K562 (cell line): Measurements from ENCODE around the gene SKOR1. TPM values are rescaled to one million over a fixed set of nuclear protein-coding genes. Genes with fewer than 3 reads are reported as not detected.

Experiments used
- CBX8 ChIP-seq: fragments of 200-600 bp; sonication (generic); IDR thresholded peaks from 2 replicates; pipeline ENCODE4 v1.6.1; 2012; ENCODE audit warnings: borderline replicate concordance, mixed run types, low read depth, mild to moderate bottlenecking, moderate library complexity, mixed read lengths, low read length, control low read depth, inconsistent platforms; ENCODE audit not compliant: poor library complexity, severe bottlenecking; ENCODE audit errors: extremely low read depth
- E4F1 ChIP-seq: fragments of 250-450 bp; sonication (Bioruptor Pico); IDR thresholded peaks from 2 replicates; pipeline ENCODE4 v1.5.0; 2021; ENCODE audit warnings: mild to moderate bottlenecking, borderline replicate concordance
- ELF1 ChIP-seq: fragments of 200-800 bp; sonication (Bioruptor generic); IDR thresholded peaks from 2 replicates; pipeline ENCODE4 v1.6.1; 2016; ENCODE audit warnings: missing genetic modification characterization, missing compliant biosample characterization
- GTF2A2 ChIP-seq: IDR thresholded peaks from 2 replicates; pipeline ENCODE4 v1.6.1; 2016; ENCODE audit warnings: mild to moderate bottlenecking, missing genetic modification characterization, missing compliant biosample characterization
- HLTF ChIP-seq: fragments of 450-650 bp; IDR thresholded peaks from 2 replicates; pipeline ENCODE4 v1.6.1; 2016
- KDM2B ChIP-seq: fragments of 250-450 bp; sonication (Bioruptor Pico); IDR thresholded peaks from 2 replicates; pipeline ENCODE4 v1.8.0; 2021; ENCODE audit warnings: mild to moderate bottlenecking, moderate library complexity
- MCM3 ChIP-seq: fragments of 450-650 bp; IDR thresholded peaks from 2 replicates; pipeline ENCODE4 v1.6.1; 2016
- SMARCC2 ChIP-seq: fragments of 450-650 bp; IDR thresholded peaks from 2 replicates; pipeline ENCODE4 v1.6.1; 2017; ENCODE audit warnings: antibody characterized with exemption, moderate library complexity, mild to moderate bottlenecking, low read depth
- THRB ChIP-seq: fragments of 450-650 bp; formaldehyde crosslinking; conservative IDR thresholded peaks from 2 replicates; pipeline ENCODE4 v1.4.0; 2022; ENCODE audit warnings: mild to moderate bottlenecking, missing genetic modification characterization
- ZBTB12 ChIP-seq: fragments of 250-450 bp; sonication (Bioruptor Pico); IDR thresholded peaks from 2 replicates; pipeline ENCODE4 v1.4.0; 2020
- ZC3H11A ChIP-seq: IDR thresholded peaks from 2 replicates; pipeline ENCODE4 v1.6.1; 2012; ENCODE audit warnings: low read depth, low read length, improper control_type of control experiment
- ZNF695 ChIP-seq: fragments of 450-650 bp; formaldehyde crosslinking; IDR thresholded peaks from 2 replicates; pipeline ENCODE4 v1.4.0; 2020; ENCODE audit warnings: mild to moderate bottlenecking, moderate library complexity
- polyA plus RNA-seq, 8 experiments: library from polyadenylated mRNA; depleted of rRNA in 4 of 8; stranded (reverse) in 5 of 8; unstranded in 3 of 8; fragments of >200 nt; fragmentation: Nextera tagmentation in 2 of 8; fragmentation: Illumina TruSeq in 1 of 8; extraction: Ambion mirVana in 2 of 8; extraction: Trizol in 1 of 8; gene quantifications; 2 replicates each; pipeline versions ENCODE4 v1.2.1 to v1.2.3, GENCODE V29; 2011 to 2014; ENCODE audit warnings: inconsistent platforms in 1 of 8, missing spikeins in 1 of 8
- total RNA-seq, 7 experiments: library from RNA; depleted of rRNA in 6 of 7; stranded (reverse); fragments of >200 nt in 6 of 7; fragmentation: Illumina TruSeq in 2 of 7; extraction: Trizol in 2 of 7; gene quantifications; 2 replicates each; pipeline versions ENCODE4 v1.2.1 to v1.2.3, GENCODE V29; 2011 to 2021; ENCODE audit warnings: low replicate concordance in 1 of 7
- TF ChIP-seq, protein P1 (sequence below): fragments of 450-650 bp; IDR thresholded peaks from 2 replicates; pipeline ENCODE4 v1.6.1; 2017; ENCODE audit warnings: mild to moderate bottlenecking, moderate library complexity
- TF ChIP-seq, protein P2 (sequence below), 2 experiments: fragments of 450-650 bp; IDR thresholded peaks; 2 replicates each; pipeline ENCODE4 v1.6.1; 2016

The SKOR1 gene
- total and polyA plus RNA-seq, 9 of the 15 experiments (the other 6 are each of a cell fraction or from before 2014, with no cell fraction given) = 0.04 to 0.41 (median 0.09) TPM; not detected in 3

GRCh38 chr15:67839929-67840748 lies 14.8 kb downstream of the SKOR1 start, which contains the start of gene RNU6-1 (continued):
- no peak for TF ChIP-seq THRB (CRISPR knock-in tag)
- no peak for TF ChIP-seq ZC3H11A
- TF ChIP-seq HLTF = no peak
- TF ChIP-seq, protein P1, sequence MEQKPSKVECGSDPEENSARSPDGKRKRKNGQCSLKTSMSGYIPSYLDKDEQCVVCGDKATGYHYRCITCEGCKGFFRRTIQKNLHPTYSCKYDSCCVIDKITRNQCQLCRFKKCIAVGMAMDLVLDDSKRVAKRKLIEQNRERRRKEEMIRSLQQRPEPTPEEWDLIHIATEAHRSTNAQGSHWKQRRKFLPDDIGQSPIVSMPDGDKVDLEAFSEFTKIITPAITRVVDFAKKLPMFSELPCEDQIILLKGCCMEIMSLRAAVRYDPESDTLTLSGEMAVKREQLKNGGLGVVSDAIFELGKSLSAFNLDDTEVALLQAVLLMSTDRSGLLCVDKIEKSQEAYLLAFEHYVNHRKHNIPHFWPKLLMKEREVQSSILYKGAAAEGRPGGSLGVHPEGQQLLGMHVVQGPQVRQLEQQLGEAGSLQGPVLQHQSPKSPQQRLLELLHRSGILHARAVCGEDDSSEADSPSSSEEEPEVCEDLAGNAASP = no peak
- peak; percentile 75 for TF ChIP-seq ELF1 (tag)
- TF ChIP-seq, protein P2, sequence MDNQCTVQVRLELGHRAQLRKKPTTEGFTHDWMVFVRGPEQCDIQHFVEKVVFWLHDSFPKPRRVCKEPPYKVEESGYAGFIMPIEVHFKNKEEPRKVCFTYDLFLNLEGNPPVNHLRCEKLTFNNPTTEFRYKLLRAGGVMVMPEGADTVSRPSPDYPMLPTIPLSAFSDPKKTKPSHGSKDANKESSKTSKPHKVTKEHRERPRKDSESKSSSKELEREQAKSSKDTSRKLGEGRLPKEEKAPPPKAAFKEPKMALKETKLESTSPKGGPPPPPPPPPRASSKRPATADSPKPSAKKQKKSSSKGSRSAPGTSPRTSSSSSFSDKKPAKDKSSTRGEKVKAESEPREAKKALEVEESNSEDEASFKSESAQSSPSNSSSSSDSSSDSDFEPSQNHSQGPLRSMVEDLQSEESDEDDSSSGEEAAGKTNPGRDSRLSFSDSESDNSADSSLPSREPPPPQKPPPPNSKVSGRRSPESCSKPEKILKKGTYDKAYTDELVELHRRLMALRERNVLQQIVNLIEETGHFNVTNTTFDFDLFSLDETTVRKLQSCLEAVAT (IDR thresholded peaks at IDR 0.05) = peak in 1 of 2 experiments; percentile 45; a peak in 2 of 4 replicates
- TF ChIP-seq CBX8 = no peak
- peak; percentile 60; the same call in 1 of the 2 replicates for TF ChIP-seq KDM2B (CRISPR knock-in tag)
- no peak for TF ChIP-seq MCM3
- TF ChIP-seq SMARCC2 = no peak
- peak; percentile 46; the same call in 1 of the 2 replicates for TF ChIP-seq E4F1 (CRISPR knock-in tag)
- TF ChIP-seq ZBTB12 = no peak
- TF ChIP-seq ZNF695 (CRISPR knock-in tag) = no peak
- TF ChIP-seq GTF2A2 (tag) = no peak
